NCI-H526 (cell line): ENCODE data around the gene SSBP3.

Source experiments
- DNase-seq, 2 experiments: peaks; one replicate each; lab custom pipeline; 2025; lab: John Stamatoyannopoulos, UW

Gene SSBP3

DNA sequence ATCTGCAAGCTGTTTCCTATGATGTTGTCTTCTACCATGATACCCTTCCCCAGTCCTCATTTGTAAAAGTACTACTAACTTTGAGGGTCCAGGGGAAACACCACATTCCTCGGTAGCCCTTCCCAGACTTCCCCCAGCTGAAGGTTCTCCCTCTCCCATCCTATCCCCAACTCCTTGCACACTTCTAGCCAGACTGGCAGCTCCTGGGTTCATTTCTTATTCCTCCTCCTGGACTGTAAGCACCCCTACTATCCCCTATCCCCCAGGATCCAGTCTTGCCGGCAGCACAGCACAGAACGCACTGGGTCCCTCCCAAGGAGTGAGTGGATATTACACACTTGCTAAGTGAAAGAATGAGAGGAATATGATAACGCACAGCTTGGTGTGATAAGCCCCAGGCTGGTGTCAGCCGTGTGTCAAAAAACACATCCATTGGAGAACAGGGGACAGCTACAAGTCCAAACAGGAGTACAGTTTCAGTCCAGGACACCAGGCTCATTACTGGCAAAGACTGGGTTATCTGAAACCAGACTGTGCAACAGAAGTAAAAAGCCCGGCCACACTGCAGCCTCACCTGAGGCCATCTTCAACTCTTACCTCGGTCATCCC lies 100.2 kb downstream of the SSBP3 start:
- no peak for DNase-seq

DNA sequence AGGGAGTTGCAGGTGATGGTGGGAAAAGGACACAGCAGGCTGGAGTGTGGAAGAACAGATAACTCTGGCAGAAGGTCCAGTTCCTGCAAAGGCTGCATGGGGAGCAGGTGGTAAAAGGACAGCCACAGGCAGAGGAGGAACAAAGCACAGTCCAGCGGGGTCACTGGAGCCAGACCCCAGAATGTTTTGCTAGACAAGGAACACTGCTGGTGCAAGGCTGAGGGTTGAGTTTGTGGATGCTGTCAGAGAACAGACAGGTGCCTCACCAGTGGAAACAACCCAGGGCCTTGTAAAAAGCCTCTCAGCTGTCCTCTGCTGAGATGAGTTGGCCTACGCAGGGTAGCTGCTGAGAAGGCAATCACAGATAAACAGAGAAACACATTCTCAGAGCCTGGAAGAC lies 101.7 kb downstream of the SSBP3 start:
- DNase-seq, result no peak

DNA sequence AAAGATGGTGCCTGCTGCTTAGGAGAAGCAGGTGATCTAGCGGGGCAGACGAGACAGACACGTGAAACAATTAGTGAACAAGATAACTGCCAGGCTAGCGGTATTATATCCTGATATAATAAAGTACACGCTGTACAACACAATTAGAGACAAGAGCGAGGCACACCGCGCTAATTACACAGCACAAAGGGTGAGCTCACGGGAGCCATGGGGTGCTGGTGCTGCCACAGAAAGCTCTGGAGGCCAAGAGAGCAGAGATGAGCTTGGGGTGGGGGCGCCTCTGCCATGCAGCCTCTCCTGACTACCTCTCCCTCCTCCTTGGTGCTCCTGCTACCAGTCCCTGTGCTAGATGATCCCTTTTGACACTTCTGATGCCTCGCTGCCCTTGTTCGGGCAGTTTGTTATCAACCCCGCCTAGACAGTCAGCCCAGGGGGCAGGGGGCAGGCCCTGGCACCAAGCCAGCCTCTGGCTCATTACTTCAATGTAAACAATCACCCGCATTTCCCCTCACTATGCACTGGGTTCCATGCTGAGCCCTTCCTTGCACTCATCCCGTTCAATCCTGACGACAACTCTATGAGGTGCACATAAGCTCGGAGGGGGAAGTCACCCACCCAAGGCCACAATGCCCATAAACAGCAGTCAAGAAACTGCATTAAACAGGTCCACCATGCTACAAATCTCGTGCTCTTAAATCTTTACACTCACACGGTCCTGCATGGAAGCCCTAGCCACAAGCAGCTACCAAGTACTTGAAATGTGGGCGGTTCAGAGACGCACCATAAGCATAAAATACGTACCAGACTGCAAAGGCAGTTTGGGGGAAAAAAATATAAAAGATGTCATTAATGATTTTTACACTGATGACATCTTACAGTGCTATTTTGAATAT lies 103.0 kb downstream of the SSBP3 start:
- DNase-seq, result no peak

DNA sequence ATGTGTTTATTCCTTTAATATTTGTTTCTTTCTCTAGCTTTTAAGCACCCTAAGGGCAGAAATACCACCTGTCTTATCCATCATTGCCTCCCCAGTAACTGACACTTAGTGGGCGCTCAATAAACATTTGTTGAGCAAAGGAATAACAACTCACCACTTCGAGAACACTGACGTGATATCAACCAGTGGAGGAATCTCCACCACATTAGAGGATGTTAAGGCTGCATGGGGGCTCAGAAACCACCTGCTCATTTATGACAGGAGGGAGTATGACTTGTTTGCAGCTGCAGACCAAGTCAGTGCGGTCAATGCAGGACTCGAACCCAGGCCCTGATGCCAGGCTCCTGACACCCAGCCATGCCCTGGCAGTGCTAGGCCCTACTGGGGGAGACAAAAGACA lies 103.6 kb downstream of the SSBP3 start:
- DNase-seq, result no peak

- DNase-seq, result no peak
These were observed 104.7 kb downstream of the SSBP3 start for GRCh38 chr1:54301497-54301896.

GRCh38 chr1:54300401-54300800 lies 105.8 kb downstream of the SSBP3 start:
- DNase-seq, result no peak

DNA sequence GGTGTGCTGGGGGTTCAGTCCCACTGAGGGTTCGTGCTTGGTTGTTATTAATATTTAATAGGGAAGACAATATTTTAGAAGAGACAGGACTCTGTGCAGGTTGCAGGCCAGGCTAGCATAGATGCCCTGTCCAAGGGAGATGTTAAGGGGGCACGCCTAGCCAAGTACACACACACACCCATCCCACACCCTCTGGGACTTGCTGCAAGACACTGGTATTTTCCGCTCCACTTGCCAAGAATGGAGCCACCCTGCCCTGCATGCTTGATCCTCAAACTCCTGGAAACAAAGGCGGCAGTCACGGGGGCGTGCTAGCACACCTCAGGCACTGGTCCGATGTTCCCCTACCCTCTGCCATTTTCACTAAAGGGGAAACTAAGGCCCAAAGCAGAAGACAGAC lies 107.2 kb downstream of the SSBP3 start:
- no peak for DNase-seq

DNA sequence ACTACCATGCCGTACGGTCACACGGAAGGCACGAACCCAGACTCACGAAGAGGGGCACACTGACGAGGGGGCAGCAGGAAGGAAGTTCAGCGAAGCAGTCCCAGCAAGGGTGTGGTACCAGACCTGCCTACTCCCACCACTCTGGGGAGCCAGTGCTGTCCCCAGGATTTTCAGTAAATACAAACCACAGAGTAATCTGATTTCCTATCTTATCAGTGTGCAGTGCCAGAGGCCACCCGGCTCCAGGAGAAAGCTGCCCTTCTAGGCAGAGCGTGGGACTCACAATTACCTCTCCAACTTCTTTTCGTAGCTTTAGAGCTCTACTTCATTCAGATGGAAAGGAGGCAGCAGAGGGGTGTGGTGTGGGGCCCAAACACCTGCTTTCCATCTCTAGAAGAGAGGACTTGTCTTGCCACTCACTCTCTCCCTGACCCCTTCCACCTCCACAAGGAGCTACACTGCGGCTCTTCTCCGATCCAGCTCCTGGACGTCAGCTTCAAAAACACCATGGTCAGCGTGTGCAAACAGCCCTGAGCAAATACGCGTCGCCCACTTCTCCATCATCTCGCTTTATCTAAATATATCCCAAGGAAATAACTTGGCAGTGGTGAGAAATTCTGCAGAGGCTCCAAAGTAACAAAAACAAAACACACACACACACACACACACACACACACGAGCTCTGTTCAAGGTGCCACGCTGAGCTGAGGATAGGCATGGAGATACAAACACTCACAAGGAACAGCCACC lies 107.7 kb downstream of the SSBP3 start:
- no peak for DNase-seq

GRCh38 chr1:54297596-54298283 lies 108.5 kb downstream of the SSBP3 start:
- no peak for DNase-seq

DNA sequence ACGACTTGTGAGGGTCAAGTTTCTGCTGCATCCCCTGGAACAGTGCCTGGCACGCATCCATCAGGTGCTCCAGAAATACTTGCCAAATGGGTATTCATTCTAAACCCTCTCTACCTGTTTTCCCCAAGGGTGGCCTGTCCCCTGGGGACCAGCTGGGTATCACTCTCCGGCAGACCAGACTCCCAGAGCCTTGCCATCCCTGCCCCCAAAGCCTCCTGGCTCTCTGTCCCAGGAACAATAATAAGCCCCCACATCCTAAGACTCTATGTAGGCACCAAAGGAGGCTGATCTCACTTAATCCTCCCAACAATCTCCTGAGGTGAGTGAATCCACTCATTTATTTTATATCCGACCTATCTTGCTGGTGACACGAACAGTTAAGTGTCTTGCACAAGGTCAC lies 109.5 kb downstream of the SSBP3 start:
- DNase-seq, result no peak

DNA sequence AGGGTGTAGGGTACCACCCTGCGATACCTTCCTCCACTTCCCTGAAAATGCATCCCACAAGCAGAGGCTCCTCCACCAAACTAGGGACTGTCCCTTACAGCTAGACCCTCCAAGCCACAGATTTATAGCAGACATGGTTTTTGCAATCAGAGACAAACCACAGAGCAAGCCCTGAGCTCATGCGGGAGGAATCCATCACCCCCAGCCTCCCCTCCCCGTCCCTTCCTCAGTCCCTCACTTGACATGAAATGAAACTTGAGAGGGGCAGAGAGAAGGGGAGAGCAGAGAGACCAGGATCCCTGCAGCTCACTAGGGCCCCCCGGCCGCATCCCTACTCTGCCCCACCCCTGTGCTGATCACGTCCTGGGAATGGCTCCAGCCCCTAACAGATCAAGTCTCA lies 111.3 kb downstream of the SSBP3 start:
- DNase-seq, result no peak

DNA sequence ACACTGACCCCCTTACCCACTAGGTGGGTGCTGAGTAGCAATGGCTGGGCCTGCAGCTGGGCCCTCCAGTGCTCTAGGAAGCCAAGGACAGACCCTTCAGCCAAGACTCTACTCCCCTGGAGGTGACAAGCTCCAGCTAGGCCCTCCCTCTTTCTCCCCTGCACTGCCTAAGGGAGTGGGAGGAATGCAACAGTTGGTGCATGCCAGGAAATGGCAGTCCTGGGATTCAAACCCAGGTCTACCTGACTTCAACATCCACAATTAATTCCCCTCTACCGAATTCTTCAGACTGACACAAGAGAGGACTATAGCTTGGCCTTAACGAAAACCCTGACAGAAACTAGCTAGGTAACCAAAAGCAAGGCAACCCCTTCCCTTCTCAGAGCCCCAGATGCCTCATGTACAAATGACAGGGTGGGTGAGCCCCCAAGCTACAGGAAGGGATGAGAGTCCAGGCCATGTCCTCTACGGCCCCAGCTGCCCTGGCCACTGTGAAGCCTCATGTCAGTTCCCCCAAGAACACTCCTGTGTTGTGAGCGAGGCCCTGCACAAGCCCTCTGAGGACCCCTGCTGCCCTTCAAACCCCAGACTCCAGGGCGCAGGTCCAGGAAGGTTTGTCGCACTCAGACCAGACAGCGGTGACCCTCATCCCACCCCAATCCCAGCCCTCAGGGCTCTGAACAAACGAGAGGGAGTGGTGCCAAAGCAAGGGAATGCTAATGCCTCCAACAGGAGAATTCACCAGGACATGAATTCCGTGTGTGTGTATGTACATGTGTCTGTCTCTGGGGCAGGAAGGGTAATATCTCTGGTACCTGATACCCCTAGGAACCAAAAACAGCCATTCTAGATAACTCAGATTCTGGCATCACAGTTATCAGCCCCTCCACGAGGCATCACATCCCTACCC lies 113.9 kb downstream of the SSBP3 start:
- DNase-seq, result no peak

DNA sequence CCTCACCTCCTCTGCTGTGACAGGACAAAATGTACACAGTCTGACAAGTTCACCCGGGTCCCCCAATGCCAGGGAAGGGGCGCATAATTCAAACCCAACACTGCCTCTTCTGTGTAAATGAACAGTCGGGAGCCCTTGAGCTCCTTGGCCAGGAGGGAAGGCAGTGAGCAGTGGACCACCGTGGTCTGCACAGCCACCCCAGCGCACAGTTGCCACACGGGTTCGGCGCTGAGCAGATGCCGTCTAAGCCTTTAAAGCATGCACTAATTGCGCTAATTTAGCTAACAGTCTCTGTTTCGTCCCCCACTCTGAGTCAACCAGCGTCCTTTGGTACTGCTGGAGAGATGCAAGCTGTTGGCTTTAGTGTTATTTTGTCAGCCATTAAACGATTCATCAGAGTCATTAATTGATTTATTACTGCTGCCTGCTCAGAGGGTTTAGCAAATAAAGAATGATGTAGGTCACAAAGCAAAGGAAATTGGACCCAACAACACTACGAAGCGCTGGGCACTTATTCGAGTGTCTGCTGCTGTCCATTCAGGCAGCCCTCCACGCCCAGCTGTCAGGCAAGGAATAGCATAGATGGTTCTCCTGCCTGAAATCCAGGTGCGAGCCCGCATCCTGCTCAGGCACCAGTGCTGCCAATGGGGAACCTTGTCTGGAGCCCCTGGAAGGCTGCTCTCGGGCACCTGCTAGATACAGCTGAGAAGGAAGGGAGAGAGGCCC lies 114.8 kb downstream of the SSBP3 start:
- no peak for DNase-seq

GRCh38 chr1:54290506-54291184 lies 115.5 kb downstream of the SSBP3 start:
- DNase-seq, result no peak

- DNase-seq, result no peak
These were observed 116.4 kb downstream of the SSBP3 start for GRCh38 chr1:54289712-54290233.

DNA sequence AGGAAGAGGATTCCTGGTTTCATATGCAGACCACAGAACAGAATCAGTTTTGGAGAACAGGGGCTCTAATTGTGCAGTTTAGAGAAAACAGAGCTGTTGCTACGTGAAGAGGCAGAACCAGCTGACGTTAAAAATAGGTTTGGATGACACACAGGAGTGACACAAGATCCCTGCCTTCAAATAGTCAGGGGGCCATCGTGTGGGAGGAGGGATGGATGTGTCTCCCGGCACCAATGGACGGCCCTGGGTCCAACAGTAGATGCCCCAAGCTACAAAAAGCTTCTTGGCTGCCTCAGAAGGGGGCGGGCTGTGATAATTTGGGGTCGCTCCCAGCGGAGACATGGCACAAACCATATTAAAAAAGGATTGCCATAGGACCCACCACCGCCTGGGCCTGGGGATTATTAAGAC lies 118.4 kb downstream of the SSBP3 start:
- no peak for DNase-seq

DNA sequence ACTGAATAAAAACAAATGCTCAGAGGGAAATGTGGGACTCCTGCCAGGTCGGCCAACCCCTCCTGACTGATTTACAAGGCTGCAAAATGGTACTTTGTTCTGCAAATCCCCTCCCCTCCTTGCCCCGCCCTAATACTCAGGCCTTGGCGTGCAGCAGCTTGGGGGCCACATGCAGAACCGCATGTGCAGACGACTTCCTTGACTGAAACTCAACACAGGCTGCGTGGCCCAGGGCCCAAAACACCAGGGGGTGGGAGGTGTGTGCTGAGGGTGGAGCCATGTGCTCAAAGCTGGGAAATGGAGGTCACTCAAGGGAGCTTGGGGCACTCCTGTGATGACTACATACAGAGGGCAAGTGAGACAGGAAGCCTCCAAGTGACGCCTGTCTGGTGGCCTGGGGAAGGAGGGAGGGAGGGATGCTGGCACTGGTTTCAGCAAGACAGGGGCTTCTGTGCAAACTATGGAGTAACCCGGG lies 119.0 kb downstream of the SSBP3 start:
- DNase-seq, result no peak

GRCh38 chr1:54285815-54286345 lies 120.3 kb downstream of the SSBP3 start:
- no peak for DNase-seq

DNA sequence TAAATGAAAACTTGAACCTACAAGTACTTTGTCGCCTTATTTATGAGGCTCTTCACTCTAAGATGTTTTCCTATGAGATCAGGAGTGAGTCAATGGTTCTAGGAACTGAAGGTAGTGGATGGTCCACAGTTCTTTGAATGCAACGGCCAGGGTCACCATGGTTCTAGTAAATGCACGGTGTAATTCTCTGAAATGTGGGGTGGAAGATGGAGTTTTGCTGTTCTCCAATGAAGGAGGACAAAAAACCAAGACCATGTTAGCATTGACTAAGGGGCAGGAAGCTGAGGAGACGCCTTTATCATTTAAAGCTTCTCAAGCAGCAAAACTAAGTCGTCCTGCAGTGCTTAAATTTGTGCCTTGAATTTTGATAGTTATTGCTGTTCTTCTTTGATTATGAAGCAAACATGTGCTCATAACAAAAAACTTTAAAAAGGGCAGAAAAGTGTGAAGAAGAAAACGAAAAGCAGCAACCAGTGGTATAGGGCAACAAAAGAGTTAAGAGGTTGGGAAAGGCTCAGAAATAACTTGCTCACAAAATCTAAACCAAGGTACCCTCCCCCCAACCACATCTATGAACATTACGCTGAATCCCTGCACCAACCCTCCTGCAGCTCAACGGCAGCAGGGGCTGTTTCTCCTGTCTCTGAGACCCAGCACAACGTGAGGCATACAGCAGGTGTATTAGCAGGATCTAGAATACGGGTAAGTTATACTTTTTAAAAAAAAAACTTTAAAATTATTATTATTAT lies 121.2 kb downstream of the SSBP3 start:
- no peak for DNase-seq
